Fibroblast of peridontal ligament (primary cell): Measurements from ENCODE around the gene SSX5.
"Not testable (repeated sequence)": the region's sequence is repeated elsewhere in the genome, so short reads cannot be mapped to it uniquely, and the experiment has no call there.

Experiments
- DNase-seq: peaks from one replicate; pipeline ENCODE4 v3.0.0-alpha.2; 2010; ENCODE audit errors: extremely low read depth

Gene SSX5

GRCh38 chrX:48196745-48197201 is at the start of gene SSX5:
SSX5 (minus strand) TSS chrX:48196795; CDS start chrX:48195358, 1,437 bp downstream.
- DNase-seq, result no peak

DNA sequence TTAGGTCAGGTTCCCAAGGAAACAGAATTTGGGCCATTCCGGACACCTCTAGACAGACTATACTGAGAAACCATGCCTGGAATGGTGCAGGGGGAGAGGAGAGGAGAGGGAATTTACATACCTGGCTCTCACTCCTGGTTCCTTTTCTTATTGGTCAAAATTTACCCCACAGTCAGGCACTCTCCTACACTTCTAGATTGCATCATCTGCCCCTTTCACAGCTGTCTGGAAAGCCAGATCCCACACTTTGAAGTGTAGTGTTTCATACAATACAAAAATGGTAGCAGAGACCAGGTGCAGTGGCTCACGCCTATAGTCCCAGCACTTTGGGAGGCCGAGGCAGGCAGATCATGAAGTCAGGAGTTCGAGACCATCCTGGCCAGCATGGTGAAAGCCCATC is 27.6 kb upstream of the SSX5 start:
- not testable (repeated sequence) for DNase-seq

GRCh38 chrX:48214341-48214740 is 17.7 kb upstream of the SSX5 start:
- not testable (repeated sequence) for DNase-seq

DNA sequence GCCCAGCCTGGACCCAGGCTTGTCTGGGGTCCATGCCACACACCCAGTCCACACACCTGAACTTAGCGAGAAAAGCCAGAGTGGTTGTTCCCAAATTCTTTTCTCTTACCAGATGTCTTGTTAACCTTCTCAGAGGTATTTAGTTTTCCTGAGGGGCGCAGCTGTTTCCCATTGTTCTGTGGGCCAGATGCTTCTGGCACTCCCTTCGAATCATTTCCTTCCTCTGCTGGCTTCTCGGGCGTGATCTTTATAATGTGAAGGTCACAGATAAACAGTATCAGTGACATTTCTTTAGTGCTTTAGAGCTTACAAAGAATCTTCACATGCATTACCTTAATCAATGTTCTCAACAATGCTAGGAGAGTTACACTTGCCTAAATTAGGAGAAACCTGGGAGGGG is 6.6 kb downstream of the SSX5 start:
- DNase-seq, result not testable (repeated sequence)

GRCh38 chrX:48181882-48182281 is 14.7 kb downstream of the SSX5 start:
- DNase-seq, result not testable (repeated sequence)

DNA sequence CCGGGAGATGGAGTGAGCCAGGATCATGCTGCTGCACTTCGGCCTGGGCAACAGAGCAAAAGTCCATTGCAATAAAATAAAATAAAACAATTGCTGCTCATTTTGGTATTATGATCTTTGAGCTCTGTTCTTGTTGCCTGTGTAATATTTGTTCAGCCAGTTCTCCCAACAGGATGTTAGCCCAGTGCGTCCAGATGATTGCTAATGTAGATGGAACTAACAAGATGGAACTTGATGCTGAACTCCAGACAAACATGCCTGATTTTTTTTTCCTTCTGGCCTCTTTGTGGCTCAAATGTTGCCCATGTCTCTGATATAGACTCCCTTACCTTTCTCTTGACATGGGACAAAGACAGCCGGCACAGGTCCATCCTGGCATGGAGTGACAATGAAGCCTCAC is 15.8 kb downstream of the SSX5 start:
- DNase-seq, result no peak

DNA sequence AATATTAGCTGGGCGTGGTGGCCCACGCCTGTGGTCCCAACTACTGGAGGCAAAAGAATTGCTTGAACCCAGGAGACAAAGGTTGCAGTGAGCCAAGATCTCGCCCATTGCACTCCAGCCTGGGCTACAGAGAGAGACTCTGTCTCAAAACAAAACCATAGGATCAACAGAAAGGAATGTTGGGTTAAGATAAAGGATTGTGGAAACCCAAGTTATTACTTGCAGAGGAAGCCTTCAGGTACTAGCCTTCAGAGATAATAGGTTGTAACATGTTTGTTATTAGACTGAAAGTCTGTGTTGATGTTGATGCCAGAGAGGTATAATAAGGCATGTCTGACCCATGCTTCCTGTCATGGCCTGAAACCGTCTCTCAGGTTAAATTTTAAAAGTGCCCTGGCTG is 16.9 kb downstream of the SSX5 start:
- DNase-seq, result no peak

- not testable (repeated sequence) for DNase-seq
Observed at GRCh38 chrX:48166322-48166721, 30.3 kb downstream of the SSX5 start.

- DNase-seq, result no peak
Observed at GRCh38 chrX:48165241-48165640, 31.4 kb downstream of the SSX5 start.

DNA sequence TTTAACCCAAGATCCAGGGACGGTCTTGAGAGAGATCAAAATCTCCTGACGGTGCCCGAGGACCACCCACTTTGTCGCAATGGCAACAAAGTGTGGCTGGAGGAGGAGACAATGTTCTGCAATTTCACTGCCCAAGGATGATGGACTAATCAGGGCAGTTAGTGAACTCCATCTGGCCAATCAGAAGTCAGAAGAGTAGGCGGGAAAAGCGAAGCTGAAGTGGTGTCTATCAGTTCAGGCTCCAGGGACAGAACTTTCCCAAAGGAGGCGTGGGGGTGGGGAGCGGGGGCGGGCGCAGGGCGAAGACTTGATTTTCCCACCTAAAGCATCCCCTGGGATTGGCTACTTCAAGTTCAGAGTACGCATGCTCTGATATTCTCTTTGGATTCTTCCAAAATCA is 40.6 kb downstream of the SSX5 start:
- no peak for DNase-seq

DNA sequence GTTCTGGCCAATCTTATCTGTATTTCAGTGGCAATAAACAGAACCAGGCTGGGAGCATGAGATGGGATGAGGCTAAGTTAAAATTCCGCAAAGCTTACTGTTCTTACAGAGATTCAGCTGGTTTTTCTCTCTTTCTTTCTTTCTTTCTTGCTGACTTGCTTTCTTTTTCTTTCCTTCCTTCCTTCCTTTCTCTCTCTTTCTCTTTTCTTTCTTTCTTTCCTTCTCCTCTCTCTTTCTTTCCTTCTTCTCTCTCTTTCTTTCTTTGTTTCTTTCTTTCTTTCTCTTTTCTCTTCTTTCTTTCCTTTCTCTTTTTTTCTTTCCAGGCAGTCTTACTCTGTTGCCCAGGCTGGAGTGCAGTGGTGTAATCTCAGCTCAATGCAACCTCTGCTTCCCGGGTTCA is 41.8 kb downstream of the SSX5 start:
- no peak for DNase-seq

- no peak for DNase-seq
Observed at GRCh38 chrX:48153769-48154168, 42.8 kb downstream of the SSX5 start.

DNA sequence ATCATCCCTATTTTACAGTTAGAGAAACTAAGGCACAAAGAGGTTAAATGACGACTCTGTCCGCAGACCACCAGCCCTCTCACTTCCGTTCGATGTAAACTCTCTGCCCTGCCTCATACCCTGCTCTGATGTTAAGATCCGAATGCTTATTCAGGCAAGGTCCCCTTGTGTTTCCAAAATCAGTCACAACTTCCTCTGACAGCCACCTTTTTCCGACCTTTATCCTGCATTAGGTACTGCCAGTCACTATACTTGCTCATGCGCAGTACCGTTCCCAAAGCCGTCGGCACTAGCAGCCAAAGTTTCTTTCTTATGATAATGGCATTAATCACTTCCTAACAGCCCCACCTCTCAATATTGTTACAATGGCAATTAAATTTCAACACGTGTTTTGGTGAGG is 53.9 kb downstream of the SSX5 start:
- not testable (repeated sequence) for DNase-seq

- DNase-seq, result not testable (repeated sequence)
Observed at GRCh38 chrX:48141810-48142508, 54.6 kb downstream of the SSX5 start.

GRCh38 chrX:48139076-48139475 is 57.5 kb downstream of the SSX5 start:
- DNase-seq, result not testable (repeated sequence)
